ENCODE data around the gene MEIS2. TPM values are rescaled to one million over a fixed set of nuclear protein-coding genes. Genes with fewer than 3 reads are reported as not detected.

The MEIS2 gene
- total RNA-seq, 2 experiments from 2014 or later, result not detected

- Mint-ChIP-seq H3K4me1 (ENCODE audit: low read depth) (peaks cover 32% of the 10 kb centered on the region), H3K27ac (no peak overlapping the region), H3K9me3 (peaks cover 3% of the 10 kb centered on the region), H3K4me3 (no peak overlapping the region), H3K27me3 (peaks cover 100% of the 10 kb centered on the region), H3K36me3 (ENCODE audit: low read depth) (peaks cover 10% of the 10 kb centered on the region)
- H3K27me3 ChIP-seq (ENCODE audit: control insufficient read depth in 1 of 2, insufficient read depth in 2 of 2, low read length in 2 of 2), result peaks cover 78 to 87% of the 10 kb centered on the region in 2 experiments
- no peak for TF ChIP-seq CTCF (IDR thresholded peaks at IDR 0.05)
- H3K9me3 ChIP-seq (ENCODE audit: control insufficient read depth in 1 of 2, insufficient read depth in 1 of 2, low read length in 2 of 2), result peaks cover 22 to 45% of the 10 kb centered on the region in 2 experiments
- H3K4me3 ChIP-seq (ENCODE audit: low read length), result no peak overlapping the region
- ChIA-PET CTCF (no interaction called here), POLR2A (no interaction called here)
- ATAC-seq (ENCODE audit: poor library complexity) (no peak), DNase-seq (no peak)
- peaks cover 22% of the 10 kb centered on the region for H3K4me1 ChIP-seq (ENCODE audit: insufficient read depth, low read length)
- no peak overlapping the region for H3K27ac ChIP-seq (ENCODE audit: low read depth in 1 of 2, low read length in 2 of 2)
- intact Hi-C loops (cut with DNase I, micrococcal nuclease), result no loop called here
- H3K36me3 ChIP-seq (ENCODE audit: insufficient read depth, low read length), result no peaks in the 10 kb centered on the region
Measured at GRCh38 chr15:37104424-37104981, 4.2 kb upstream of the MEIS2 start.

DNA sequence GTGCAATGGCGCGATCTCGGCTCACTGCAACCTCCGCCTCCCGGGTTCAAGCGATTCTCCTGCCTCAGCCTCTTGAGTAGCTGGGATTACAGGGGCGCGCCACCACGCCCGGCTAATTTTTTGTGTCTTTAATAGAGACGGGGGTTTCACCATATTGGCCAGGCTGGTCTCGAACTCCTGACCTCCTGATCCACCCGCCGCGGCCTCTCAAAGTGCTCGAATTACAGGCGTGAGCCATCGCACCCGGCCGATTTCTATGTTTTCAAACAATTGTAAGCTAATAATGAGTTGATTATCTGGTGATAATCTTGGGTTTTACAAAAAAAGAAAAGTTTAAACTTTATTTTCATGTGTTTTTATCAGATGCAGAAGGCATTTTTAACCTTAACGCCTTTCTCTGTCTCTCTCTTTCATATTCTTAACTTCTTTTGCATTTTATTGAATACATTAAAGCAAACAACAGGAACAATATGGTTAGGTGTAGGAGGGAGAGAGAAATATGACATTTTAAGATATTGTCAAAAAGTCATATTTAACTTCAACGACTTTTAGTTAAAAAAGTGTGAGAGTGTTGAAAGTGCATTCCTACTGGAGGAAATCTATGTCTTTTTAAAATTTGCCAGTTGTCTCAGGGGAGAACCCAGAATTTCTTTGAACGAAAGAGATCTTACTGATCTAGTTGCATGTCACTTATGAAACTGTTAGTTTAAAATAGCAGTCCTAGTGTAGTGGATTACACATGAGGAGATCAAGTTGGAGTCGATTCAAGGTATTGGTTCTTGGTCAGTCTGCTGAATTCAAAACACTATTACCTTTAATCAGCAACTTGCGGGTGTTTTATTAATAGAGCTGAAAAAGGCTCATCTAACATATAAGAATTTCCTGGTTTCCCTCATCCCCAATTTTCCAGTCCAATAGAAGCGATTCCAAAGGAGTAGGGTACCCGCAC lies 3.4 kb upstream of the MEIS2 start:
- Mint-ChIP-seq H3K9me3 (peaks cover 3% of the 10 kb centered on the region), H3K27me3 (peaks cover 100% of the 10 kb centered on the region), H3K36me3 (ENCODE audit: low read depth) (peaks cover 10% of the 10 kb centered on the region), H3K4me3 (no peak overlapping the region), H3K4me1 (ENCODE audit: low read depth) (peaks cover 39% of the 10 kb centered on the region), H3K27ac (no peak overlapping the region)
- H3K4me3 ChIP-seq (ENCODE audit: low read length), result no peak overlapping the region
- ChIA-PET POLR2A (no interaction called here), CTCF (no interaction called here)
- no peaks in the 10 kb centered on the region for H3K36me3 ChIP-seq (ENCODE audit: insufficient read depth, low read length)
- DNase-seq, result no peak
- ATAC-seq (ENCODE audit: poor library complexity), result no peak
- H3K27me3 ChIP-seq (ENCODE audit: control insufficient read depth in 1 of 2, insufficient read depth in 2 of 2, low read length in 2 of 2), result peaks cover 74 to 85% of the 10 kb centered on the region in 2 experiments
- no peak overlapping the region for H3K27ac ChIP-seq (ENCODE audit: low read depth in 1 of 2, low read length in 2 of 2)
- H3K9me3 ChIP-seq (ENCODE audit: control insufficient read depth in 1 of 2, insufficient read depth in 1 of 2, low read length in 2 of 2), result peaks cover 21 to 42% of the 10 kb centered on the region in 2 experiments
- intact Hi-C loops (cut with DNase I, micrococcal nuclease), result no loop called here
- H3K4me1 ChIP-seq (ENCODE audit: insufficient read depth, low read length), result peaks cover 28% of the 10 kb centered on the region
- TF ChIP-seq CTCF (IDR thresholded peaks at IDR 0.05), result no peak

GRCh38 chr15:37103163-37103435 lies 2.8 kb upstream of the MEIS2 start:
- peaks cover 100% of the 10 kb centered on the region for H3K27me3 Mint-ChIP-seq
- H3K36me3 Mint-ChIP-seq (ENCODE audit: low read depth), result peaks cover 10% of the 10 kb centered on the region
- ChIA-PET CTCF (no interaction called here), POLR2A (no interaction called here)
- Histone ChIP-seq H3K4me1 (ENCODE audit: insufficient read depth, low read length) (peaks cover 34% of the 10 kb centered on the region), H3K9me3 (ENCODE audit: control insufficient read depth in 1 of 2, insufficient read depth in 1 of 2, low read length in 2 of 2) (peaks cover 21 to 47% of the 10 kb centered on the region in 2 experiments), H3K27ac (ENCODE audit: low read depth in 1 of 2, low read length in 2 of 2) (no peak overlapping the region), H3K4me3 (ENCODE audit: low read length) (no peak overlapping the region), H3K27me3 (ENCODE audit: control insufficient read depth in 1 of 2, insufficient read depth in 2 of 2, low read length in 2 of 2) (peaks cover 72 to 85% of the 10 kb centered on the region in 2 experiments), H3K36me3 (ENCODE audit: insufficient read depth, low read length) (no peaks in the 10 kb centered on the region)
- peaks cover 3% of the 10 kb centered on the region for H3K9me3 Mint-ChIP-seq
- H3K4me1 Mint-ChIP-seq (ENCODE audit: low read depth), result peaks cover 46% of the 10 kb centered on the region
- intact Hi-C loops (cut with DNase I, micrococcal nuclease), result no loop called here
- H3K27ac Mint-ChIP-seq, result no peak overlapping the region
- no peak for ATAC-seq (ENCODE audit: poor library complexity)
- H3K4me3 Mint-ChIP-seq, result peak overlapping the region; percentile 66
- TF ChIP-seq CTCF (IDR thresholded peaks at IDR 0.05), result no peak
- DNase-seq, result no peak
